Keratinocyte (primary cell): ENCODE measurements around the gene EPHA6. TPM values are rescaled to one million over a fixed set of nuclear protein-coding genes. Genes with fewer than 3 reads are reported as not detected.
"Not testable (repeated sequence)": the region's sequence is repeated elsewhere in the genome, so short reads cannot be mapped to it uniquely, and the experiment has no call there.

ENCODE experiments used
- DNase-seq: peaks from one replicate; pipeline ENCODE4 v3.0.0-alpha.2; 2011; ENCODE audit warnings: low read depth, missing footprints, low spot score
- FAIRE-seq: peaks from 2 replicates; lab custom pipeline; 2011; peaks lifted over from hg19 to GRCh38; lab: Jason Lieb, UNC
- H2AFZ ChIP-seq: 2 replicates; pipeline ENCODE4 v1.6.0; 2012; ENCODE audit warnings: low read length, control low read depth, inconsistent platforms; ENCODE audit not compliant: control insufficient read depth
- H3K27ac ChIP-seq: 2 replicates; pipeline ENCODE4 v1.5.1; 2011; ENCODE audit warnings: low read length; ENCODE audit not compliant: control insufficient read depth, insufficient read depth
- H3K27me3 ChIP-seq: 3 replicates; pipeline ENCODE4 v1.6.0; 2011; ENCODE audit warnings: low read length; ENCODE audit not compliant: control insufficient read depth, insufficient read depth; ENCODE audit errors: extremely low read depth
- H3K36me3 ChIP-seq, 2 experiments: 2 replicates in 1 of 2; 3 replicates in 1 of 2; pipeline ENCODE4 v1.5.1; 2011; ENCODE audit warnings: low read length in 2 of 2, mild to moderate bottlenecking in 1 of 2; ENCODE audit not compliant: control insufficient read depth in 2 of 2, insufficient read depth in 2 of 2; ENCODE audit errors: extremely low read depth in 1 of 2
- H3K4me1 ChIP-seq: 3 replicates; pipeline ENCODE4 v1.5.1; 2011; ENCODE audit warnings: low read length; ENCODE audit not compliant: control insufficient read depth, insufficient read depth; ENCODE audit errors: extremely low read depth
- H3K4me2 ChIP-seq: 3 replicates; pipeline ENCODE4 v1.6.0; 2011; ENCODE audit warnings: low read depth, low read length; ENCODE audit not compliant: control insufficient read depth, insufficient read depth; ENCODE audit errors: extremely low read depth
- H3K4me3 ChIP-seq, 3 experiments: fragments of 200-600 bp in 1 of 3; sonication (generic) in 1 of 3; 2 replicates in 2 of 3; 3 replicates in 1 of 3; pipeline ENCODE4 v1.5.1; 2011 to 2016; ENCODE audit warnings: low read length in 3 of 3, mild to moderate bottlenecking in 3 of 3, control low read depth in 2 of 3, inconsistent platforms in 1 of 3, low read depth in 1 of 3, mixed read lengths in 1 of 3, mixed run types in 1 of 3, moderate library complexity in 1 of 3; ENCODE audit not compliant: control insufficient read depth in 2 of 3, insufficient read depth in 2 of 3; ENCODE audit errors: extremely low read depth in 1 of 3
- H3K79me2 ChIP-seq: 2 replicates; pipeline ENCODE4 v1.6.0; 2012; ENCODE audit warnings: low read length; ENCODE audit not compliant: control insufficient read depth, insufficient read depth
- H3K9ac ChIP-seq: 3 replicates; pipeline ENCODE4 v1.6.0; 2011; ENCODE audit warnings: low read length; ENCODE audit not compliant: control insufficient read depth, insufficient read depth; ENCODE audit errors: extremely low read depth
- H3K9me1 ChIP-seq: 3 replicates; pipeline ENCODE4 v1.6.0; 2011; ENCODE audit warnings: low read length; ENCODE audit not compliant: control insufficient read depth, insufficient read depth; ENCODE audit errors: extremely low read depth
- H3K9me3 ChIP-seq: 2 replicates; pipeline ENCODE4 v1.5.1; 2012; ENCODE audit warnings: low read depth, low read length; ENCODE audit not compliant: control insufficient read depth
- H4K20me1 ChIP-seq: 3 replicates; pipeline ENCODE4 v1.6.0; 2011; ENCODE audit warnings: low read length; ENCODE audit not compliant: control insufficient read depth, insufficient read depth; ENCODE audit errors: extremely low read depth
- CTCF ChIP-seq, 3 experiments: IDR thresholded peaks in 1 of 3; conservative IDR thresholded peaks in 1 of 3; optimal IDR thresholded peaks in 1 of 3; 2 replicates in 2 of 3; 3 replicates in 1 of 3; pipeline versions ENCODE3 to v1.5.1; 2011; ENCODE audit warnings: low read length in 3 of 3, mild to moderate bottlenecking in 3 of 3, moderate library complexity in 2 of 3, control low read depth in 1 of 3, inconsistent platforms in 1 of 3; ENCODE audit not compliant: insufficient read depth in 2 of 3; ENCODE audit errors: extremely low read depth in 1 of 3
- EZH2 ChIP-seq: IDR thresholded peaks from one replicate; pipeline ENCODE4 v1.6.1; 2012; ENCODE audit warnings: inconsistent platforms, mild to moderate bottlenecking, low read length, moderate library complexity
- dilution Hi-C: fragments of 300-500 bp; cut with MboI; formaldehyde crosslinking; loops from one replicate; pipeline ENCODE4 v1.7.0; 2020; ENCODE audit warnings: low sequenced_read_pairs; ENCODE audit not compliant: extremely low pct_ligation_motif_present
- polyA plus RNA-seq, 5 experiments: library from polyadenylated mRNA; depleted of rRNA in 3 of 5; stranded (reverse) in 3 of 5; stranded (forward) in 1 of 5; unstranded in 1 of 5; fragments of >200 nt; gene quantifications; 1 replicate in 1 of 5; 2 replicates in 3 of 5; 3 replicates in 1 of 5; pipeline versions ENCODE4 v1.2.1 to v1.2.3, GENCODE V29; 2011 to 2012; ENCODE audit warnings: missing spikeins in 2 of 5, low read depth in 1 of 5, low replicate concordance in 1 of 5

EPHA6 gene
- polyA plus RNA-seq, 1 donor (not counting 4 experiments of a cell fraction or from before 2014, with no cell fraction given), result not detected

GRCh38 chr3:97530691-97531090 is 716.3 kb downstream of the EPHA6 start:
- H3K79me2 ChIP-seq, result no peaks in the 10 kb centered on the region
- no peaks in the 10 kb centered on the region for H4K20me1 ChIP-seq
- FAIRE-seq (no peak), DNase-seq (no peak)
- no peak overlapping the region for H2AFZ ChIP-seq
- H3K27me3 ChIP-seq, result no peaks in the 10 kb centered on the region
- dilution Hi-C loops, result no loop called here
- TF ChIP-seq EZH2, result no peak
- H3K27ac ChIP-seq, result no peak overlapping the region
- H3K4me3 ChIP-seq, result no peak overlapping the region
- H3K9me3 ChIP-seq, result no peaks in the 10 kb centered on the region
- no peak overlapping the region for H3K9ac ChIP-seq
- no peaks in the 10 kb centered on the region for H3K36me3 ChIP-seq
- H3K4me1 ChIP-seq, result no peaks in the 10 kb centered on the region
- H3K4me2 ChIP-seq, result no peak overlapping the region
- H3K9me1 ChIP-seq, result no peaks in the 10 kb centered on the region

DNA sequence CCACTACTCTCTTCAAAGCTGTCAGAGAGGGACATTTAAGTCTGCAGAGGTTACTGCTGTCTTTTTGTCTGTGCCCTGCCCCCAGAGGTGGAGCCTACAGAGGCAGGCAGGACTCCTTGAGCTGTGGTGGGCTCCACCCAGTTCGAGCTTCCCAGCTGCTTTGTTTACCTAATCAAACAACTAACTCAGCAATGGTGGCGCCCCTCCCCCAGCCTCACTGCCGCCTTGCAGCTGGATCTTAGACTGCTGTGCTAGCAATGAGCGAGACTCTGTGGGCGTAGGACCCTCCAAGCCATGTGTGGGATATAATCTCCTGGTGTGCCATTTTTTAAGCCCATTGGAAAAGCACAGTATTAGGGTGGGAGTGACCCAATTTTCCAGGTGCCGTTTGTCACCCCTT is 733.2 kb downstream of the EPHA6 start:
- H3K9me3 ChIP-seq, H3K27me3 ChIP-seq, H3K79me2 ChIP-seq, H3K4me2 ChIP-seq, H3K27ac ChIP-seq, H3K4me3 ChIP-seq, H3K36me3 ChIP-seq, H3K9ac ChIP-seq, H3K9me1 ChIP-seq, DNase-seq, dilution Hi-C loops, H2AFZ ChIP-seq, FAIRE-seq, H4K20me1 ChIP-seq, H3K4me1 ChIP-seq: not testable (repeated sequence)

- Histone ChIP-seq H3K27ac (no peak overlapping the region), H3K9me3 (no peaks in the 10 kb centered on the region), H3K4me2 (no peak overlapping the region), H4K20me1 (no peaks in the 10 kb centered on the region), H3K9ac (no peak overlapping the region), H2AFZ (no peak overlapping the region), H3K4me3 (no peak overlapping the region), H3K79me2 (no peaks in the 10 kb centered on the region), H3K36me3 (no peaks in the 10 kb centered on the region), H3K27me3 (no peaks in the 10 kb centered on the region), H3K4me1 (no peaks in the 10 kb centered on the region), H3K9me1 (no peaks in the 10 kb centered on the region)
- dilution Hi-C loops, result no loop called here
- DNase-seq (no peak), FAIRE-seq (no peak)
- TF ChIP-seq EZH2 (no peak), CTCF (optimal IDR thresholded peaks at IDR 0.05 in 1 of 3, IDR thresholded peaks at IDR 0.05 in 1 of 3, conservative IDR thresholded peaks at IDR 0.05 in 1 of 3; ENCODE audit: extremely low read depth in 1 of 3, insufficient read depth in 2 of 3, low read length in 3 of 3) (no peak)
These were observed 736.0 kb downstream of the EPHA6 start for GRCh38 chr3:97550408-97550807.
